ENCODE measurements around the gene PDCD2L.

- TF ChIP-seq POLR2AphosphoS5 (IDR thresholded peaks at IDR 0.05), result no peak
- TF ChIP-seq, protein P1, sequence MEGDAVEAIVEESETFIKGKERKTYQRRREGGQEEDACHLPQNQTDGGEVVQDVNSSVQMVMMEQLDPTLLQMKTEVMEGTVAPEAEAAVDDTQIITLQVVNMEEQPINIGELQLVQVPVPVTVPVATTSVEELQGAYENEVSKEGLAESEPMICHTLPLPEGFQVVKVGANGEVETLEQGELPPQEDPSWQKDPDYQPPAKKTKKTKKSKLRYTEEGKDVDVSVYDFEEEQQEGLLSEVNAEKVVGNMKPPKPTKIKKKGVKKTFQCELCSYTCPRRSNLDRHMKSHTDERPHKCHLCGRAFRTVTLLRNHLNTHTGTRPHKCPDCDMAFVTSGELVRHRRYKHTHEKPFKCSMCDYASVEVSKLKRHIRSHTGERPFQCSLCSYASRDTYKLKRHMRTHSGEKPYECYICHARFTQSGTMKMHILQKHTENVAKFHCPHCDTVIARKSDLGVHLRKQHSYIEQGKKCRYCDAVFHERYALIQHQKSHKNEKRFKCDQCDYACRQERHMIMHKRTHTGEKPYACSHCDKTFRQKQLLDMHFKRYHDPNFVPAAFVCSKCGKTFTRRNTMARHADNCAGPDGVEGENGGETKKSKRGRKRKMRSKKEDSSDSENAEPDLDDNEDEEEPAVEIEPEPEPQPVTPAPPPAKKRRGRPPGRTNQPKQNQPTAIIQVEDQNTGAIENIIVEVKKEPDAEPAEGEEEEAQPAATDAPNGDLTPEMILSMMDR (IDR thresholded peaks at IDR 0.05), result no peak
- TF ChIP-seq EP300 (IDR thresholded peaks at IDR 0.05; ENCODE audit: low read depth), result no peak
Observed at GRCh38 chr19:34383599-34383998, 20.6 kb upstream of the PDCD2L start.
